Type B pancreatic cell (in vitro differentiated cells): ENCODE data around the gene PALB2. TPM values are rescaled to one million over a fixed set of nuclear protein-coding genes. Genes with fewer than 3 reads are reported as not detected.
A peak's percentile ranks its signal among the peaks of the same experiment; 100 is the strongest.

Source experiments
- DNase-seq: peaks from one replicate; pipeline ENCODE4 v3.0.0; 2021; ENCODE audit warnings: mixed read lengths; ENCODE audit not compliant: unreplicated experiment; ENCODE audit errors: extremely low spot score
- H3K27ac Mint-ChIP-seq: 2 replicates; pipeline ENCODE4 v1.8.0; 2021; ENCODE audit warnings: mild to moderate bottlenecking, mixed read lengths
- H3K27me3 Mint-ChIP-seq: 2 replicates; pipeline ENCODE4 v1.8.0; 2021; ENCODE audit warnings: mixed read lengths
- H3K36me3 Mint-ChIP-seq: 2 replicates; pipeline ENCODE4 v1.8.0; 2021; ENCODE audit warnings: mixed read lengths
- H3K4me1 Mint-ChIP-seq: one replicate; pipeline ENCODE4 v1.8.0; 2021; ENCODE audit warnings: mixed read lengths; ENCODE audit not compliant: unreplicated experiment
- H3K4me3 Mint-ChIP-seq: 2 replicates; pipeline ENCODE4 v1.8.0; 2021; ENCODE audit warnings: mild to moderate bottlenecking, mixed read lengths
- H3K9me3 Mint-ChIP-seq: 2 replicates; pipeline ENCODE4 v1.8.0; 2021; ENCODE audit warnings: mixed read lengths
- total RNA-seq: library from RNA; stranded (reverse); gene quantifications from 2 replicates; pipeline ENCODE4 v1.2.1, GENCODE V29; 2021; ENCODE audit warnings: low replicate concordance
- TF ChIP-seq, protein P1 (sequence below): fragments of 200-600 bp; sonication (generic); conservative IDR thresholded peaks from 2 replicates; pipeline ENCODE4 v1.5.0; 2021; ENCODE audit warnings: antibody characterized with exemption, mild to moderate bottlenecking

Gene PALB2
- total RNA-seq, 1 donor from 2014 or later: 19.3 TPM

DNA sequence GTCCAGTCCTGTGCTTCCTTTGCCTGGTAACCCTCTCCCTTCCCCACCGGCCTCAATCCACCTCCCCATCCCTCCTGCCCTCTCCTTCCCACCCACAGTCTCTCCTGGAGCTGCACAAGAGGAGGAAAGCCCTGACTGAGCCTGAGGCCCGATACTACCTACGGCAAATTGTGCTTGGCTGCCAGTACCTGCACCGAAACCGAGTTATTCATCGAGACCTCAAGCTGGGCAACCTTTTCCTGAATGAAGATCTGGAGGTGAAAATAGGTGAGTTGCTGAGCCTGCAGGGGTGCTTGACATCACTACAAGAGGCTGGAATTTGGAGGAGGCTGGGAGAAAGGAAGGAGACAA is 38.9 kb upstream of the PALB2 start:
- Mint-ChIP-seq H3K4me3 (peak overlapping the region; percentile 94), H3K36me3 (peaks cover 12% of the 10 kb centered on the region), H3K27ac (peak overlapping the region; percentile 67), H3K27me3 (no peaks in the 10 kb centered on the region), H3K9me3 (no peaks in the 10 kb centered on the region), H3K4me1 (peaks cover 23% of the 10 kb centered on the region)
- TF ChIP-seq, protein P1, sequence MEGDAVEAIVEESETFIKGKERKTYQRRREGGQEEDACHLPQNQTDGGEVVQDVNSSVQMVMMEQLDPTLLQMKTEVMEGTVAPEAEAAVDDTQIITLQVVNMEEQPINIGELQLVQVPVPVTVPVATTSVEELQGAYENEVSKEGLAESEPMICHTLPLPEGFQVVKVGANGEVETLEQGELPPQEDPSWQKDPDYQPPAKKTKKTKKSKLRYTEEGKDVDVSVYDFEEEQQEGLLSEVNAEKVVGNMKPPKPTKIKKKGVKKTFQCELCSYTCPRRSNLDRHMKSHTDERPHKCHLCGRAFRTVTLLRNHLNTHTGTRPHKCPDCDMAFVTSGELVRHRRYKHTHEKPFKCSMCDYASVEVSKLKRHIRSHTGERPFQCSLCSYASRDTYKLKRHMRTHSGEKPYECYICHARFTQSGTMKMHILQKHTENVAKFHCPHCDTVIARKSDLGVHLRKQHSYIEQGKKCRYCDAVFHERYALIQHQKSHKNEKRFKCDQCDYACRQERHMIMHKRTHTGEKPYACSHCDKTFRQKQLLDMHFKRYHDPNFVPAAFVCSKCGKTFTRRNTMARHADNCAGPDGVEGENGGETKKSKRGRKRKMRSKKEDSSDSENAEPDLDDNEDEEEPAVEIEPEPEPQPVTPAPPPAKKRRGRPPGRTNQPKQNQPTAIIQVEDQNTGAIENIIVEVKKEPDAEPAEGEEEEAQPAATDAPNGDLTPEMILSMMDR: no peak
- DNase-seq: no peak

DNA sequence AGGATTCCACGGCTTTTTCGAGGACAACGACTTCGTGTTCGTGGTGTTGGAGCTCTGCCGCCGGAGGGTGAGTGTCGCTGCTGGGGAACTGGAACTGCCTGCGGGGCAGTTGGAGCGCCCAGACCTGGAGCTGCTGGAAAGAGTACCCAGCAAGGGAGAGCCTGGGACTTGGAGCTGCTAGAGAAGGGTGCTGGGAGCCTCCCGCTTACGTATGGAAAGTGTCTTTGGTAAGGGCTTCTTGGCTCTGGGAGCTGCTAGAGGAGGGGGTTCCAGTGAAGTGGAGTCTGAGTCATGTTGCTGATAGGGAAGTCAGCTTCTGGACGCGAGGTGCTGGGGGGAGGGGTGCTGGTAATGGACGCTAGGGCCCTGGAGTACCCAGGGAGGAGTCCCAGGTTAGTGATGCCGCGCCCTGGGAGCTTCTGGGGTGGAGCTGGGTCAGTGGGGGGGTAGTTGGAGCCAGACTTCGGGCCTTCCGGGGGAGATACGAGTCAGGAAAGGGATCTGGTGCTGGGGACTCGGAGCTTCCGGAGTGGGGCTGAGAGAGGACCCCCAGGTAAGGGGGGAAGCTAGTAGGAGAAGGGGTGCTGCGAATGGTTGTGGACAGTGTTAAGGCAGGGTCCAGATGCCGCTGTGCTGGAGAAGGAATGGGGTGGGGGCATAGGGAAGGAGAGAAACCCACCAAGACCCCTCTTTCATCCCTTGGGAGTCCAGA is 38.3 kb upstream of the PALB2 start:
- H3K4me1 Mint-ChIP-seq: peaks cover 23% of the 10 kb centered on the region
- H3K36me3 Mint-ChIP-seq: peaks cover 12% of the 10 kb centered on the region
- DNase-seq: no peak
- TF ChIP-seq, protein P1: no peak
- peak overlapping the region; percentile 94 for H3K4me3 Mint-ChIP-seq
- peak overlapping the region; percentile 67 for H3K27ac Mint-ChIP-seq
- H3K9me3 Mint-ChIP-seq: no peaks in the 10 kb centered on the region
- no peaks in the 10 kb centered on the region for H3K27me3 Mint-ChIP-seq

DNA sequence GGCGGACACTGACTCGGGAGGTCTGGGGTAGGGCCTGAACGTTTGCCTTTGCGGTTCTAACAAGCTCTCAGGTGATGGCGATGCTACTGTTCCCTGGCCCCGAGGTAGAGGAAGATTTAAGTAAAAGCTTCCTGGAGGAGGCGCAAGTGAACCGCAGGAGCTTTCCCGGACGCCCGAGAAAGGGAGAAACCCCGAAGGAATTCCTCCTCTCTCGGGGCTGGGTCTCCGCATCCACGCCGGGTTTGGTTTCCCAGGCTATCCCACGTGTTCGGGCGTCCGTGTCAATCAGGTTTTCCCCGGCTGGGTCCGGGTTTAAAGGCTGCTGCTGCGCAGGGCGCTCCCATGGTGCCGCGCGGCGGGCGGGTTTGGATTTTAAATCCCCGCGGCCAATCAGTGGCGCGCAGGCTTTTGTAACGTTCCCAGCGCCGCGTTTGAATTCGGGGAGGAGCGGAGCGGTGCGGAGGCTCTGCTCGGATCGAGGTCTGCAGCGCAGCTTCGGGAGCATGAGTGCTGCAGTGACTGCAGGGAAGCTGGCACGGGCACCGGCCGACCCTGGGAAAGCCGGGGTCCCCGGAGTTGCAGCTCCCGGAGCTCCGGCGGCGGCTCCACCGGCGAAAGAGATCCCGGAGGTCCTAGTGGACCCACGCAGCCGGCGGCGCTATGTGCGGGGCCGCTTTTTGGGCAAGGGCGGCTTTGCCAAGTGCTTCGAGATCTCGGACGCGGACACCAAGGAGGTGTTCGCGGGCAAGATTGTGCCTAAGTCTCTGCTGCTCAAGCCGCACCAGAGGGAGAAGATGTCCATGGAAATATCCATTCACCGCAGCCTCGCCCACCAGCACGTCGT is 37.5 kb upstream of the PALB2 start, which contains the start of gene PLK1:
PLK1 (plus strand) TSS at position 460 of the 844 bp plus-strand sequence; CDS start at position 504, 44 bp downstream.
- H3K4me1 Mint-ChIP-seq: peaks cover 23% of the 10 kb centered on the region
- no peaks in the 10 kb centered on the region for H3K27me3 Mint-ChIP-seq
- H3K4me3 Mint-ChIP-seq: peak within 1 kb of the TSS; percentile 94
- no peaks in the 10 kb centered on the region for H3K9me3 Mint-ChIP-seq
- H3K36me3 Mint-ChIP-seq: peaks cover 9% of the 10 kb centered on the region
- H3K27ac Mint-ChIP-seq: peak within 1 kb of the TSS; percentile 69
- peak; percentile 87 for DNase-seq
- TF ChIP-seq, protein P1: peak; percentile 51

DNA sequence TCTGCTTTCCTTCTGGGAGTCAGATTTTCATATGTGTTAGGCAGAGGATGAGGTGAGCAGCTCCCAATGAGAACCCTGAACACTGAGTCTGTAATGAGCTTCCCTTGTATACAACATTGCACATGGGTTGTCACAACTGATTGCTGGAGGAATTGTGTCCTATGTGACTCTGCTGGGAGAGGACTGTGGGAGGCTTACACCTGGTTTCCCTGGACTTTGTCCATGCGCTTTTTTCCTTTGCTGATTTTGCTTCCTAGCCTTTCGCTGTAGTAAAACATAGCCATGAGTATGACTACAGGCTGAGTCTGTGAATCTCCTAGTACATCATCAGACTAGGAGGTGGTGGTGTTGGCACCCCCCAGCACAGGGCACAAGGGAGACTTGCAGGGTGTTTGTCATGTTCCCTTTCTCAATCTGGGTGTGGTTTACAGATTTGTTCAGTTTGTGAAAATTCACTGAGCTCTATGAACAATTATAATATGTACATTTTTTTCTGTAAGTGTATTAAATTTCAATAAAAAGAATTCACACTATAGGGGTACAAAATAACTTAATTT is 35.9 kb upstream of the PALB2 start:
- TF ChIP-seq, protein P1: no peak
- peaks cover 5% of the 10 kb centered on the region for H3K36me3 Mint-ChIP-seq
- peaks cover 19% of the 10 kb centered on the region for H3K4me1 Mint-ChIP-seq
- no peaks in the 10 kb centered on the region for H3K9me3 Mint-ChIP-seq
- DNase-seq: no peak
- peak overlapping the region; percentile 64 for H3K4me3 Mint-ChIP-seq
- no peaks in the 10 kb centered on the region for H3K27me3 Mint-ChIP-seq
- no peak overlapping the region for H3K27ac Mint-ChIP-seq

DNA sequence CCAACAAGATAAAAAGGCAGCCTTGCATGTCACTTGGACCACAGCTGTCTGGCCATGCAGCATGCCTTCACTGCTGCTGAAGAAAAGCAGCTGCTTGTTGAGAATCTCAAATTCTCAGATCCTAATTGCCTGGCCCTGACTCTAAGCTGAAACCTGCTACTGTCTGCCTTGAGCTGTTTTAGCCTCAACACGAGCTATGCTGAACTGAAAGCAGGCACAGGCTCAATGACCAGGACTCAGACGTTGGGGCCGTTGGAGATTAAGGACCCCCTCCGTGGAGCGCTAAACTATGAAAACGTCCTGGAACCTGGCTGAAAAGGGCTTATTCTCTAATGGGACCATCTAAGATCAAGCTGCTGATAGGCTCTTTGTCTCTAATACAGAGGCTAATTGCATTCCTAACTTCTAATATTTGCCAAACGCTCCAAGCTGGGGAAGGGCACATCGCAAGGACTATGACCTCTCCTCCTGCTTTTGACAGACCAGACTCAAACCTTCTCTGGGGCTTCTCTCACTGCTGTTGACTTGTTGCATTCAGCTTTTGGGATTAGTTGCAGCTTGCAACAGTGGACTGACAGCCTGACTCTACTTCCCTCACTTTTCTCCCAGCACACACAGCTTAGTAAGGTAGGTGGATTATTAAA is 33.0 kb upstream of the PALB2 start:
- DNase-seq: no peak
- H3K9me3 Mint-ChIP-seq: no peaks in the 10 kb centered on the region
- TF ChIP-seq, protein P1: no peak
- no peak overlapping the region for H3K4me3 Mint-ChIP-seq
- H3K4me1 Mint-ChIP-seq: peaks cover under 1% of the 10 kb centered on the region
- no peaks in the 10 kb centered on the region for H3K36me3 Mint-ChIP-seq
- no peak overlapping the region for H3K27ac Mint-ChIP-seq
- no peaks in the 10 kb centered on the region for H3K27me3 Mint-ChIP-seq
